GM12878 (cell line): ENCODE measurements around the gene RAD51B. TPM values are rescaled to one million over a fixed set of nuclear protein-coding genes. Genes with fewer than 3 reads are reported as not detected.
A peak's percentile ranks its signal among the peaks of the same experiment; 100 is the strongest.

Experiments used
- BCL11A ChIP-seq: IDR thresholded peaks from 2 replicates; pipeline ENCODE4 v1.6.1; 2011; ENCODE audit warnings: low read depth, low read length
- BCLAF1 ChIP-seq: fragments of 450-650 bp; IDR thresholded peaks from 2 replicates; pipeline ENCODE4 v1.6.1; 2017; ENCODE audit warnings: antibody characterized with exemption, mild to moderate bottlenecking, moderate library complexity
- CEBPZ ChIP-seq: fragments of 150-350 bp; IDR thresholded peaks from 2 replicates; pipeline ENCODE4 v1.6.1; 2016; ENCODE audit warnings: low read depth, low read length
- IKZF2 ChIP-seq, 2 experiments: fragments of 450-650 bp; IDR thresholded peaks; 2 replicates each; pipeline ENCODE4 v1.6.1; 2017; ENCODE audit warnings: mild to moderate bottlenecking in 2 of 2, moderate library complexity in 2 of 2
- KLF5 ChIP-seq: fragments of 450-650 bp; IDR thresholded peaks from 2 replicates; pipeline ENCODE4 v1.6.1; 2014; ENCODE audit warnings: mild to moderate bottlenecking; ENCODE audit not compliant: partially characterized antibody
- PAX8 ChIP-seq: fragments of 450-650 bp; IDR thresholded peaks from 2 replicates; pipeline ENCODE4 v1.6.1; 2017; ENCODE audit warnings: mild to moderate bottlenecking, moderate library complexity
- PML ChIP-seq: IDR thresholded peaks from 2 replicates; pipeline ENCODE4 v1.6.1; 2012; ENCODE audit warnings: low read length, inconsistent platforms
- RFX5 ChIP-seq: IDR thresholded peaks from 2 replicates; pipeline ENCODE4 v1.6.1; 2011; ENCODE audit warnings: low read depth, low read length, improper control_type of control experiment
- SMAD5 ChIP-seq: IDR thresholded peaks from 2 replicates; pipeline ENCODE4 v1.6.1; 2016; ENCODE audit warnings: antibody characterized with exemption, low read depth
- SMARCA5 ChIP-seq: fragments of 450-650 bp; IDR thresholded peaks from 2 replicates; pipeline ENCODE4 v1.6.1; 2017; ENCODE audit warnings: mild to moderate bottlenecking
- STAT3 ChIP-seq: IDR thresholded peaks from 2 replicates; pipeline ENCODE4 v1.6.1; 2011; ENCODE audit warnings: low read depth, low read length, improper control_type of control experiment
- SUZ12 ChIP-seq: fragments of 200-600 bp; sonication (generic); IDR thresholded peaks from one replicate; pipeline ENCODE4 v1.6.1; 2018; ENCODE audit warnings: antibody characterized with exemption, mild to moderate bottlenecking; ENCODE audit not compliant: unreplicated experiment
- TCF7 ChIP-seq: IDR thresholded peaks from 2 replicates; pipeline ENCODE4 v1.6.1; 2014; ENCODE audit warnings: antibody characterized with exemption, borderline replicate concordance
- USF2 ChIP-seq: IDR thresholded peaks from 2 replicates; pipeline ENCODE4 v1.6.1; 2011; ENCODE audit warnings: low read depth, low read length, improper control_type of control experiment, borderline replicate concordance
- ZSCAN29 ChIP-seq: fragments of 450-650 bp; IDR thresholded peaks from 2 replicates; pipeline ENCODE4 v1.6.1; 2017; ENCODE audit warnings: mild to moderate bottlenecking, moderate library complexity
- polyA plus RNA-seq, 11 experiments: library from polyadenylated mRNA; depleted of rRNA in 4 of 11; unstranded in 6 of 11; stranded (reverse) in 5 of 11; fragments of >200 nt; fragmentation: Nextera tagmentation in 4 of 11; fragmentation: Illumina TruSeq in 1 of 11; extraction: Ambion mirVana in 4 of 11; extraction: Trizol in 1 of 11; gene quantifications; 1 replicate in 1 of 11; 2 replicates in 10 of 11; pipeline versions ENCODE4 v1.2.1 to v1.2.3, GENCODE V29; 2011 to 2016; ENCODE audit warnings: inconsistent platforms in 2 of 11, missing spikeins in 2 of 11, low read depth in 1 of 11
- total RNA-seq, 4 experiments: library from RNA; depleted of rRNA in 3 of 4; stranded (reverse); fragments of >200 nt in 3 of 4; fragmentation: Illumina TruSeq in 1 of 4; extraction: Trizol in 1 of 4; gene quantifications; 2 replicates each; pipeline versions ENCODE4 v1.2.1 to v1.2.3, GENCODE V29; 2013 to 2021

The RAD51B gene
- total and polyA plus RNA-seq, 10 of the 15 experiments (the other 5 are each of a cell fraction or from before 2014, with no cell fraction given): 9.8 to 26.8 (median 21.3) TPM

GRCh38 chr14:68268197-68268596 is 448.6 kb downstream of the RAD51B start (continued):
- TF ChIP-seq USF2 (no peak), IKZF2 (IDR thresholded peaks at IDR 0.05) (peak; percentile 99), SMARCA5 (no peak), BCLAF1 (no peak), SMAD5 (no peak), KLF5 (peak; percentile 20), SUZ12 (no peak), RFX5 (no peak), ZSCAN29 (no peak), STAT3 (no peak), CEBPZ (no peak), PML (peak; percentile 88), BCL11A (peak; percentile 99), PAX8 (peak; percentile 69; the same call in 1 of the 2 replicates), TCF7 (0 out of 2 replicates have a peak, but pooled peaks have one; percentile 40)
